Heart right ventricle (tissue), 16 donors: Measurements from ENCODE around the gene DAO. TPM values are rescaled to one million over a fixed set of nuclear protein-coding genes. Genes with fewer than 3 reads are reported as not detected.
A peak's percentile ranks its signal among the peaks of the same experiment; 100 is the strongest.

Source experiments
- ATAC-seq, 8 donors: fragments of 200-7000 bp; cut with Tn5 transposase; one replicate each; pipeline ENCODE4 v1.9.1; 2020; ENCODE audit warnings: mild to moderate bottlenecking in 8 of 8, moderate library complexity in 8 of 8, moderate number of reproducible peaks in 1 of 8
- DNase-seq, 2 donors: peaks; one replicate each; pipeline ENCODE4 v3.0.0-alpha.2; 2020
- H3K27ac ChIP-seq, 10 donors: fragments of 200-600 bp; sonication (generic) in 2 of 10; one replicate each; pipeline versions ENCODE4 v1.5.0 to v1.8.0; 2020 to 2022; ENCODE audit warnings: mild to moderate bottlenecking in 3 of 10
- H3K27me3 ChIP-seq, 7 donors: fragments of 200-600 bp; one replicate each; pipeline ENCODE4 v1.8.0; 2021 to 2022; ENCODE audit warnings: mild to moderate bottlenecking in 2 of 7
- H3K36me3 ChIP-seq, 9 donors: fragments of 200-600 bp; sonication (generic) in 1 of 9; one replicate each; pipeline versions ENCODE4 v1.5.0 to v1.8.0; 2020 to 2022; ENCODE audit warnings: mild to moderate bottlenecking in 2 of 9
- H3K4me1 ChIP-seq, 9 donors: fragments of 200-600 bp; sonication (generic) in 1 of 9; one replicate each; pipeline versions ENCODE4 v1.5.0 to v1.8.0; 2020 to 2022; ENCODE audit warnings: mild to moderate bottlenecking in 4 of 9
- H3K4me3 ChIP-seq, 10 donors: fragments of 200-600 bp; sonication (generic) in 2 of 10; one replicate each; pipeline versions ENCODE4 v1.5.0 to v1.8.0; 2020 to 2022; ENCODE audit warnings: mild to moderate bottlenecking in 7 of 10, moderate library complexity in 2 of 10
- H3K9me3 ChIP-seq, 11 donors: fragments of 200-600 bp in 10 of 11; sonication (generic) in 2 of 11; one replicate each; pipeline versions ENCODE4 v1.5.0 to v1.8.0; 2013 to 2022; ENCODE audit warnings: mild to moderate bottlenecking in 2 of 11, control low read depth in 1 of 11, moderate library complexity in 1 of 11
- CTCF ChIP-seq, 9 donors: fragments of 200-600 bp; sonication (generic) in 2 of 9; IDR thresholded peaks; one replicate each; pipeline versions ENCODE4 v1.5.0 to v1.8.0; 2021 to 2022; ENCODE audit warnings: antibody characterized with exemption in 9 of 9, mild to moderate bottlenecking in 5 of 9, moderate library complexity in 1 of 9
- WGBS, 2 donors: extraction: QIAGEN DNeasy Blood & Tissue Kit; methylation state at CpG; one replicate each; pipeline ENCODE4 v1.1.7; 2013; ENCODE audit warnings: inconsistent platforms in 1 of 2; 5-methylcytosine and 5-hydroxymethylcytosine counted together
- intact Hi-C, 10 donors: fragments of 100-400 bp; cut with DNase I; formaldehyde crosslinking; loops; one replicate each; pipeline versions ENCODE4 v1.11.1 to v1.14.2; 2022
- polyA plus RNA-seq, 2 donors: library from polyadenylated mRNA; stranded (reverse); fragments of 200-250 nt; gene quantifications; one replicate each; pipeline ENCODE4 v1.2.3, GENCODE V29; 2013
- total RNA-seq, 10 donors: library from RNA; stranded (reverse); fragmentation: NEBNext Ultra II Directional in 3 of 10; extraction: Animal tissue kit (Norgen Biotek cat#: 25700) in 3 of 10; gene quantifications; one replicate each; pipeline versions ENCODE4 v1.2.1 to v1.2.4, GENCODE V29; 2021 to 2023
- donor health status: Arrhythmogenic right ventricular cardiomyopathy.
- donor health status: ischemic (EF 13 %, LVEDD 7.1; RV severe dilation, severe dysfunction).
- donor health status: healthy with polysubstance abuse.
- donor health status: DM: no; HTN: yes; CAD: no.
- donor health status: DM: no; HTN: no; CAD: no.
- donor health status: ischemic (EF 25% LVEDD 6.9; RV normal size, moderate dysfunction).
- donor health status: ischemic (EF 25% LVEDD 5.7; RV mildly dilated, moderate dysfunction).
- donor health status: healthy.
- donor health status: DM: yes; HTN: yes; CAD: no.
- donor health status: Ischemic cardiomyopathy.
- donor health status: ischemic (EF 35%, LVEDD 5.7; RV mildly dilated, moderate dysfunction).
- donor health status: nonischemic (EF 11% LVEDD 7.7; RV severe dilation, severe dysfunction).
- donor health status: DM: yes; HTN: yes; CAD: no.
- donor health status: PGD.
- donor health status: ischemic (EF 29% LVEDD 5.4; RV normal size, mild dysfunction).
- donor health status: nonischemic (EF 23%, LVEDD 6.1; RV moderate dilation, normal function).

Gene DAO
- total and polyA plus RNA-seq, 12 donors: not detected

DNA sequence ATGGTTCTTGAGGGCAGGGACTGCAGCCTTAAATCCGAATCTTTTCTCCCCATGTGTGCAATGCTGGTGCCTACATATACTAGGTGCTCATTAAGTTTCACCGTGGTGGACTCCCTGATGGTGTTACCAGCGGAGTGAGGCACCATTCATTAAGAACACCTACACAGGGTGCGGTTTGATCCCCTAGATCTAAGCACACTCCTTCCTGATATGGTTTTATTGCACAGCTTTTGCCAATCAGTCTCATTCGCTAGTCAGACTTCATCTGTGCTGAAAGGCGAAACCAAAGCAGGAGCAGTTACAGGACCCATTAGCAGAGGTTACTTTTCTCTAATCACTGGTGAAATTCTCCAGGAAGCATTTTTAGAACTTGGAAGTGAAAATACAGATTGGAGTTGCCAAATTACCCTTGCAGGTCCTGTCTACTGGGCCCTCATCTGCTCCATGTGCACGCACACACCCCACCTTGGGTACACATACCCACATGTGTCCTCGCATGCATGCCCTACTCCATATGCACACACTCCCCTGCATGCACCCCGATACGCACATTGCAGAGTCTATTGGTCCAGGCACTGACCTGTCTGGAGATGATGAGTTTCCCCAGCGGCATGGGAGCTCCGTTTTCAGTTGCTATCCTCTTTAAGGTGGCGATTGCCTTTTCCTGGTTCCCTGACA lies 58.5 kb downstream of the DAO start:
- no peaks in the 10 kb centered on the region for H3K4me1 ChIP-seq
- TF ChIP-seq CTCF (IDR thresholded peaks at IDR 0.05): no peak
- intact Hi-C loops: no loop called here
- no peaks in the 10 kb centered on the region for H3K9me3 ChIP-seq
- H3K4me3 ChIP-seq: no peak overlapping the region
- H3K27me3 ChIP-seq: no peaks in the 10 kb centered on the region
- no peaks in the 10 kb centered on the region for H3K36me3 ChIP-seq
- ATAC-seq: no peak
- no peak for DNase-seq
- 85% methylated on average over 13 of the region's 13 CpGs for WGBS, 2 donors
- no peak overlapping the region for H3K27ac ChIP-seq

- Histone ChIP-seq H3K36me3 (no peaks in the 10 kb centered on the region), H3K27me3 (no peaks in the 10 kb centered on the region), H3K4me1 (no peaks in the 10 kb centered on the region), H3K4me3 (no peak overlapping the region), H3K9me3 (no peaks in the 10 kb centered on the region), H3K27ac (no peak overlapping the region)
- ATAC-seq (peak in 5 of 8 donors; percentile 29 to 88 (median 67)), DNase-seq (peak in 1 of 2 donors; percentile 12)
- TF ChIP-seq CTCF (IDR thresholded peaks at IDR 0.05): no peak
- intact Hi-C loops: no loop called here
- WGBS, 2 donors: 55 to 67% methylated on average over 1 of the region's 1 CpG
Observed at GRCh38 chr12:108939594-108939993, 59.7 kb downstream of the DAO start.

DNA sequence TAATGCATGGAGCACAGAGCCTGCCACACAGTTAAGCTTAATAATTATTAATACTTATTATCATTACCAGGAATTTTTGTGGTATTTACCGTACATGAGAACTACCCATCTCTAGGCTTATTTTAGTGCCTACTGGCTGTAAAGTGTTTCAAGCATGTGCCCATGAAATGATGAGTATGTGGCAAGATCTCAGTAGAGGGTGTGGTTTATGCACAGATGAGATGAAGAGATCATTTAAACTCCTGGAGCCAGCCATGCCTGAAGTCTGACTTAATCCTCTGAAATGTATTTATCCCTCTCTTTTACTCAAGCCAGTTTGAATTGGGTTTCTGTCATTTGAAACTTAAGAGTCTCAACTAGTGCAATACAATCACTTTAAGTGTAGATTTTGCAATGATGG lies 60.2 kb downstream of the DAO start:
- H3K9me3 ChIP-seq: no peaks in the 10 kb centered on the region
- no peak for TF ChIP-seq CTCF (IDR thresholded peaks at IDR 0.05)
- H3K27ac ChIP-seq: no peak overlapping the region
- intact Hi-C loops: loop anchor here in 1 of 10 donors (10.0 kb wide), 1 partner anchor 275 kb away; no protein-coding TSS in a partner anchor
- DNase-seq (no peak), ATAC-seq (no peak)
- H3K27me3 ChIP-seq: no peaks in the 10 kb centered on the region
- H3K4me1 ChIP-seq: no peaks in the 10 kb centered on the region
- H3K36me3 ChIP-seq: no peaks in the 10 kb centered on the region
- H3K4me3 ChIP-seq: no peak overlapping the region
- WGBS, 2 donors: 51 to 56% methylated on average over 1 of the region's 1 CpG

- intact Hi-C loops: loop anchor here in 2 of 10 donors (5.0 to 10.0 kb wide), 2 partner anchors 140 to 282 kb away; no protein-coding TSS in a partner anchor
- Histone ChIP-seq H3K4me3 (no peak overlapping the region), H3K9me3 (peaks cover 0 to 14% (median 0%) of the 10 kb centered on the region in 11 donors), H3K36me3 (no peaks in the 10 kb centered on the region), H3K4me1 (peaks cover 0 to 14% (median 8%) of the 10 kb centered on the region in 9 donors), H3K27me3 (no peaks in the 10 kb centered on the region), H3K27ac (no peak overlapping the region)
- DNase-seq: no peak
- 52 to 73% methylated on average over 1 of the region's 1 CpG for WGBS, 2 donors
- no peak for ATAC-seq
- no peak for TF ChIP-seq CTCF (IDR thresholded peaks at IDR 0.05)
Observed at GRCh38 chr12:108947097-108947496, 67.2 kb downstream of the DAO start.
